Left forelimb (tissue), 1 donor: Measurements from ENCODE around the gene AFF1.

Experiments used
- DNase-seq: peaks from one replicate; pipeline ENCODE4 v3.0.0-alpha.2; 2018; ENCODE audit warnings: low spot score

The AFF1 gene

DNA sequence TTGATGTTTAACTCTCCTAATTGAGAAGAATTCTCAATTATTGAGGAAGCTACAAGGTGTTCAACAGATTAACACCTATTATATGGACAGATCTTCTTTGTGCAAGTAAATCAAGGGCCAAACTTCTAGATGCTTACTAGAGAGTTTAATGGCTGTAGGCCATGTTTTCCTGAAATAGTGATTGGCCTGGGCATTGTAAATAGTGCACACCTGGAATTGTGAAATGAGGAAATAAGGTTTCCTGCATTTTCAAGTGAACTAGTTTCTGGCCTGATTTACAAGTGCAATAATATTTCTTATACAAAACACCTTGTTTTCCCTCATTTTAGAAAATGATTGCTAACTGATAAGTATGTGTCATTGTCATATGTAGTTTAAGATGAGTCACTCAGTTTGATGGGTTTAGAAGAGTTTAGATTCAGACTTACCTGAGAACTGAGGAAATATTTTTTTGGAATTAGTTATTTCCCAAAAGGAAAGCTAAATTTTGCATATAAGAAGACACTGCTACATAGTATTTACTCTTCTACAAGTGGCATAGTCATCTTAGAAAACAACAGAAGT lies 21.2 kb downstream of the AFF1 start:
- DNase-seq = no peak

DNA sequence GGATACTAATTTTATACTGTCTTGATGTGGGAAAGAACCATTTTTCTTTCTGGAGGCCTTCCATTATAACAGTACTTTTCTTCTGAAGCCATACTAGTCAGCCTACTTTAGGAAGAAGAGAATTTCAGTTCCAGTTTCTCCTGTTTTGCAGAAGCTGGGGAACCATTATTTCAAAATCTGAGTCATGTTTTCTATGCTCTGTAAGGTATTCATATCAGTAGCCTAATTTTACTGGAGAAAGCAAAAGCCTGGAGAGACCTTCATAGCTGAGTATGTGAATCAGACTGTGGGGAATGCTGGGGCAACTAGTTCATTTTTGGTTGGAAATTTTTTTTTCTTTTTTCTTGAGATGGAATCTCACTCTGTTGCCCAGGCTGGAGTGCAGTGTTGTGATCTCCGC lies 22.4 kb downstream of the AFF1 start:
- no peak for DNase-seq

- DNase-seq = no peak
Observed at GRCh38 chr4:86959588-86960500, 25.0 kb downstream of the AFF1 start.

GRCh38 chr4:86960557-86960961 lies 25.7 kb downstream of the AFF1 start:
- no peak for DNase-seq

DNA sequence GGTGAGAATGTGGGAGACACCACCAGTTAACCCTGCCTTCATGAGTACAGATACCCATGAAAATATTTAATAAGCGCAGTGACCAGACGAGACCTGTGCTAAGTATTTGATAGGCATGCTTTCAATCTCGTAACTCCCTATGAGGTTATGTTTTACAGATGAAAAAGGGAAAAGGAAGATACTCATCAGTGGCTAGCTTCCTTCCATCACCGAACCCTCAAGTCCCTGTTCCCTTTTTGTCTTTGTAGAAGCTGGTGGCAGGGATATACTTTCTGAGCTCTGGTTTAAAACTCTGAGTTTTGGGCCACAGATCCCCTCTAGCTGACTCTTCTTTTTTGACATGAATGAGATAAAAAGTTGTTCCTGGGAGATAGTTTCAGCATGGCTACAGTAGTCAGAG lies 26.3 kb downstream of the AFF1 start:
- no peak for DNase-seq

DNA sequence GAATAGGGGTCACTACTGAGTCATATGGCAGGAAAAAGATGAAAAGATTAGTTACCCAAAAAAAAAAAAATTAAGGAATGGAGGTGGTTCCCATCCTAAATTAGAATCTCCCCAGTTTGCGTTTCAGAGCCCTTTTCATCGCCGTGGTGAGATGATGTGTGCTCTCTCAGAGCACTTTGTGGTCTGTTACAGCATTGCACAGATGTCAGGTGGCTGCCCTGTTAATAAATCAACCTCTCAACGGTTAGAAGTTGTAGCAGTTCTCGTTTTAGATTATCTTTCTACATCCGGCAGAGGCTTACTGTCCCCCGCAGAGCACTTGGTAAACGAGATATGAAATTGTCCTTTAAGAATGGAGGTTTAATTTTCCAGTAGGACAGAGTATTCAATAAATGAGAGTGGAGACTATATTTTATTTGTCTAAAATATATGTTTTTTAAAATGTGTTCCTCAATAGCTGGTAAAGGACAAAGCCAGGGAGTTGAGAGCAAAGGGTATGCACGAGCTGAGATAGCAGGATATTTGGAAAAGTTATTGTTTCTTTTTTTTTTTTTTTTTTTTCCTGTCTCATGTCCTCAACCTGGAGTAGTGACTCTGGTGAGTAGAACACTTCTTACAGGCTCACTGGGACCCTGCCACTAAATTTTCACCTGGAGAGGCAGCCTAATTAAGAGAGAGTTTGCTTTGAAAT lies 26.9 kb downstream of the AFF1 start:
- DNase-seq = no peak

GRCh38 chr4:86963697-86964096 lies 28.9 kb downstream of the AFF1 start:
- no peak for DNase-seq

- no peak for DNase-seq
Observed at GRCh38 chr4:86965019-86965976, 30.5 kb downstream of the AFF1 start.

DNA sequence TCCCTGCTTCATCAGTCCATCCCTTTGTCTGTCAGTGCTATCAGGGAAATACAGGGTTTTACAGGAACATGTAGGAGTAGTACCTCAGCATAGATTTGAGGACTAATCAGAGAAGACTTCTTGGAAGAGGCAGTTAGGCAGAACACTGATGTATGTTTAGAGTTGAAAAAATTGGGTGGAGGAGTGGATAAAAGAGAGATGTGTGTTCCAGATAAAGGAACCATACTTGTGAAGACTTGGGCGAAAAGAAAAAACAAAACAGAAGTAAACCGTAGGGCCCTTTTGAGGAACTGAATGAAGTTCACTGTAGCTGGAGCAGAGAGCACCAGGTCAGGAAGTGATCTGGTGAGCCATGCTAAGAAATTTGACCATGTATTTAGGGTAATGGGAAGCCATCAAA lies 32.3 kb downstream of the AFF1 start:
- DNase-seq = no peak

- DNase-seq = no peak
Observed at GRCh38 chr4:86967798-86968197, 33.0 kb downstream of the AFF1 start.

DNA sequence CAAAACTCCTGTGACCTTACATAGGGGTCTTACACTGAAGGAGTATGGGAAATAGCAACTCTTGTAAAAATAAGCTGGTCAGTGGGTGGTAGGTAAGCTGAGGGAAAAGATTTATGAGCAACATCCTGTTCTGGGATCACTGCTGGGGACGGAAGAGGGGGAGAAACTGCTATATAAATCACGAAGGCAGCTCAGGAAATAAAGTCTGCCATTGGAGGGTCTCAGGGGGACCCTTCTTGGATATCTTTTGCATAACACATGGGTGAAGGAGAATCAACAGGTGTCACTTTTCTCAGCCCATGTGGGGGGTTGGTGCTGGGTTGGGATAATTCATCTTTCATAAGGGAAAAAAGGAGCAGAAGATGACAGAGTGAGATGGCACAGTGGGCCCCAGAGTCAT lies 33.7 kb downstream of the AFF1 start:
- no peak for DNase-seq

DNA sequence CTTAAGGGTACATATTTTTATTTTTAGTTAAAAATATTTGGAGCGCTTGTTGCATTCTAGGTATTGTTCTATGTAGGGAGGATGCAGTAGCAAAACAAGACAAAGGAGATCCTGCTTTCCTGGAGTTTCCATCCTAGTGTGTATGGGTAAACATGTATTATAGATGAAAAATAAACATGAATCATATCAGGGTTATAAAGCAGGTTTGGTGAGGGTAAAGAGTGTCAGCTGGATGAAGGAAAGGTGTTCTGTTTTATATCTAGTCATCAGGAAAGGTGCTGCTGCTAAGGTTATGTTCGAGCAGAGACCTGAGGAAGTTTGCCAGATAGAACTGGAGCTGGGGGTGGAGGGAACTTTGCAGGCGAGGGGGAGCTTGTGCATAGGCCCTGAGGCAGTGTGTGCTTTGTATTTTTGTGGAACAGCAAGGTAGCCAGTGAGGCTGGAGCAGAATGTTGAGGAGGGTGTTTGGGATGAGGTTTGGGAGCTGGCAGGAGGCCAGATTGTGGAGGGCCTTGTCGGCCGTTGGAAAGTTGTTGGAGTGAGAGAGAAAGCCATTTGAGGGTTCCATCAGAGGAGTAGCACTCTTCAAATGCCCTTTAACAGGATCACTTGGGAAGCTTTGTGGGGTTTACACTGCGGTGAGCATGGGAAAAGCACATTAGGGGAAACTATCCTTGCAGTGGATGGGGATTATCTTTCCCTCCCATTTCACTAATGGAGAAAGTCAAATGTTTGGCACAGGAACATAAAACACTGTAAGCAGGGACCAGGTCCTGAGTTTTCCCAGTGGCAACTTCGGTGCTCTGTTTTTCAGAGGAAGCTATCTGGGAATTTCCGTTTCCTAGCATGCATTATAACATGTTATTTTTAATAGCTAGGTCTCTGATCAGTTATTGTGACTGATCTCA lies 35.9 kb downstream of the AFF1 start:
- DNase-seq = no peak

DNA sequence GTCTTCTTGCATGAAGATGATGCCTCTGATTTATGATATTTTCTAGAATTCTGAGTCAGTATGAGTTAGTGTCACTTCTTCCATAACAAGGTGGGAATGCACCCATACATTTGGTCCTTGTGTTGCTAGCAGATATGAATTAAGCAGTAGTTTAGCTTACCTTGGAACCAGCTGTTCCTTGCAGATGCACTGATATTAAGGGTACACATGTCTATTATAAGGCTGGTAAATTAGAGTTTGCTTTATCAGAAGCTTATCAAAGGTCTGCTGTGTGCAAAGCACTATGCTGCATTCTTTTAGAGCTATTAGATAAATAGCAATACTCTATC lies 36.5 kb downstream of the AFF1 start:
- no peak for DNase-seq

DNA sequence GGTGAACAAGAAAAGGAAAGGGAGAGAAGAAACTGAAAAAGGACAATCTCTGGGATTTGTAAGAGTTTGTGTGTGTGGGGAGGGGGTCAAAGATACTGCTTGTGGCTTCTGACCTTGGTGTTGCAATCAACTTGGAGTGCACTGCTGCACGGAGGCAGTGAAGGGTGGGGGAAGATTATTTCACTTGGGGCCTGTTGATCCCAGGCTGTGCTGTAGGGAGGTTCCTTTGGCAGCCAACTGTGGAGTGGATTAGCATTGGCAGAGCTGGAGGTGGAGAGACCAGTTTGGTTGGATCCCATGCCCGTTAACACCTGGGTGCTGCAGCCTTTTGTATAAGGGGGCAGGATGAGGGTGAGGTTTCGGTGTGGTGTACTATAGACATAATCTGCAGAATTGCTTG lies 38.2 kb downstream of the AFF1 start:
- no peak for DNase-seq

- DNase-seq = no peak
Observed at GRCh38 chr4:86973668-86974067, 38.9 kb downstream of the AFF1 start.

DNA sequence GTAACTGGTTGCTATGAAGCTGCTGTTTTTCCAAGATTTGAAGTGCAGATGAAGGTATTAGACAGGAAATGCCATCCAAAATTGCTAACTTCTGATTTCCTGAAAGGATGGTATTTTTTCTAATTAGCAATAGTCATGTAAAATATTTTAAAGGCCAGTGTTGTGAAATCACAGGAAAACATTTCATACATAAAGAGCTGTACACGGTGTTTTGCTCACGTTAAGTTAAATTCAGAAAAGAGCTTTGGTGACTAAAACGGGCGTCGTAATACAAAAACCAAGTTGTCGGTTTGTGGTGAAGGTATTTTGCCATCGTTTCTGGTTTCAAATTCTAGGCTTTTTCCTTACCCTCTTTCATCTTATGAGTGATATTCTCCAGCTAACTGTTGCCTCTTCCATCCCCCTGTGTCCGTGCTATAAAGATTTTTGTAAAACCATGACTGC lies 39.8 kb downstream of the AFF1 start:
- no peak for DNase-seq

DNA sequence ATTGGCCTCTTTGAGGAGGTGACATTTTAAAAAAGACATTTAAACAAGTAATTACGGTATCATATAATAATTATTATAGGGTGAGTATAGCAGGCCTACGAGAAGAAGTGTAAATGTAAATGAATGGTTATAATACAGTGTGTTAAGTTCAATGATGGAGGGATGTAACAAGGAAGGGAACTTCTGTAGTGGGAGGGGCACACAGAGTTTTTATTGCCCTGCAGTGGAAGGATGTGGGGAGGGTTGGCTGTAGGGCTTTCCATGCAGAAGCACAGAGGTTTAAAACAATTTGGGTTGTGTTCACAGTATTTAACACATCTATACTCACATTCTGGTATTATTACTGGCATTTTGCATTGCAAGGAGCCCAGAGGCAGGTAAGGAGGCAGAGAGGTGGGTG lies 41.1 kb downstream of the AFF1 start:
- no peak for DNase-seq

DNA sequence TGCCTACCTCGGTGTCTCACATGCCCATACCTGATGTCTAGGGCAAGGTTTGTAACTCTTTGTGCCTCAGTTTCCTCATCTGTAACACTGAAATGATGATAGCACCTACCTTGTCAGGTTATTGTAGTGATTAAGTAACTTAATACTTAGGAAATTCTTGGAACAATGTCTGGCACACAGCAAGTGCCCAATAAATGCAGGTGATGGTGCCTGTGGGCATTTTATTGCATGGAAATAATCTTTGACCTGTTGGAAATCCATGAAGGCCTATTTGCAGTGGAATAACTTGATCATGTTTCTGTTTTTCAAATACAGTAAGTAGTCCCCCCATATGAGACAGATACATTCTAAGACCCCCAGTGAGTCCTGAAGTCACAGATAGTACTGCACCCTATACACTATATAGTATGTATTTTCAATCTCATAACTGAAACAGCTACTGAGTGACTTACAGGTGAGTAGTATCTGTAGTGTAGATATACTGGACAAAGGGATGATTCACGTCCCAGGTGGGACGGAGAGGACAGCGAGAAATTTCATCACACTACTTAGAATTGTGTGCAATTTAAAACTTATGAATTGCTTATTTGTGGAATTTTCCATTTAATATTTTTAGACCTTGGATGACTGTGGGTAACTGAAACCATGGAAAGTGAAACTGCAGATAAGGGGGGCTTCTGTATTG lies 42.1 kb downstream of the AFF1 start:
- DNase-seq = no peak

- DNase-seq = no peak
Observed at GRCh38 chr4:86977621-86978184, 42.9 kb downstream of the AFF1 start.

- no peak for DNase-seq
Observed at GRCh38 chr4:86978709-86979108, 43.9 kb downstream of the AFF1 start.
